Skeletal muscle tissue (tissue), 4 donors: Measurements from ENCODE around the gene EML2. TPM values are rescaled to one million over a fixed set of nuclear protein-coding genes. Genes with fewer than 3 reads are reported as not detected.
"Not testable (repeated sequence)": the region's sequence is repeated elsewhere in the genome, so short reads cannot be mapped to it uniquely, and the experiment has no call there.

Experiments used
- H3K27ac ChIP-seq: one replicate; pipeline ENCODE4 v1.7.0; 2013; ENCODE audit warnings: mild to moderate bottlenecking, low read depth, low read length, inconsistent platforms
- H3K27me3 ChIP-seq, 3 donors: one replicate each; pipeline ENCODE4 v1.7.0; 2013; ENCODE audit warnings: low read length in 3 of 3; ENCODE audit not compliant: control insufficient read depth in 3 of 3, insufficient read depth in 3 of 3
- H3K36me3 ChIP-seq, 3 donors: one replicate each; pipeline ENCODE4 v1.7.0; 2013; ENCODE audit warnings: low read length in 3 of 3; ENCODE audit not compliant: control insufficient read depth in 3 of 3, insufficient read depth in 3 of 3
- H3K4me1 ChIP-seq, 3 donors: one replicate each; pipeline ENCODE4 v1.7.0; 2013; ENCODE audit warnings: low read length in 3 of 3, mild to moderate bottlenecking in 3 of 3; ENCODE audit not compliant: control insufficient read depth in 3 of 3, insufficient read depth in 3 of 3
- H3K4me3 ChIP-seq, 3 donors: one replicate each; pipeline ENCODE4 v1.7.0; 2013; ENCODE audit warnings: low read length in 3 of 3
- H3K9ac ChIP-seq, 3 donors: one replicate each; pipeline ENCODE4 v1.7.0; 2013; ENCODE audit warnings: low read length in 3 of 3, mild to moderate bottlenecking in 3 of 3, moderate library complexity in 2 of 3, low read depth in 1 of 3
- H3K9me3 ChIP-seq, 3 donors: one replicate each; pipeline ENCODE4 v1.7.0; 2013; ENCODE audit warnings: low read length in 3 of 3; ENCODE audit not compliant: control insufficient read depth in 3 of 3
- total RNA-seq: library from RNA; depleted of rRNA; stranded (reverse); fragments of >200 nt; gene quantifications from one replicate; pipeline ENCODE4 v1.2.3, GENCODE V29; 2014
- donor health status: Osteomylitis.

The EML2 gene
- total RNA-seq, 1 donor from 2014 or later, result 4.7 TPM

GRCh38 chr19:45623984-45624383 is 15.2 kb downstream of the EML2 start:
- no peak overlapping the region for H3K4me3 ChIP-seq
- no peaks in the 10 kb centered on the region for H3K9me3 ChIP-seq
- H3K36me3 ChIP-seq, result peaks cover 3 to 21% (median 16%) of the 10 kb centered on the region in 3 donors

DNA sequence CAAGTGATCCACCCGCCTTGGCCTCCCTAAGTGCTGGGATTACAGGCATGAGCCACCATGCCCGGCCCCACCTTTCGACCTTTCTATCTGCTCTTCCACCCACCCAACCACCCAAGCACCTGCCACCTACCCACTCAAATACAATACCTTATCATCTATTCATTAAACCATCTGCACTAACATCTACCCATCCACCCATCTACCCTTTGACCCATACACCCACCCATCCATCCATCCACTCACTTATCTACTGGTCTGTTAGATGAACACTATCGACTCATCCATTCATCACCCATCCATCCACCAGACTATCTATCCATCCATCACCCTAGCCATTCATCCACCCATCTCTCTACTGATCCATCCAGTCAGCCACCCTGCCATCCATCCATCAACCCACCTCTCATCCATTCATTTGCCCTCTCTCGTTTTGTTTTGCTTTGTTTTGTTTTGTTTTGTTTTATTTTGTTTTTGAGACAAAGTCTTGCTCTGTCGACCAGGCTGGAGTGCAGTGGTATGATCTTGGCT is 17.2 kb downstream of the EML2 start:
- H3K27me3 ChIP-seq, result no peaks in the 10 kb centered on the region
- no peak overlapping the region for H3K9ac ChIP-seq
- no peak overlapping the region for H3K4me3 ChIP-seq
- peaks cover 3 to 20% (median 17%) of the 10 kb centered on the region in 3 donors for H3K36me3 ChIP-seq
- no peaks in the 10 kb centered on the region for H3K9me3 ChIP-seq
- no peak overlapping the region for H3K27ac ChIP-seq
- no peaks in the 10 kb centered on the region for H3K4me1 ChIP-seq

More at GRCh38 chr19:45623984-45624383, 15.2 kb downstream of the EML2 start:
- Histone ChIP-seq H3K9ac (no peak overlapping the region), H3K27me3 (no peaks in the 10 kb centered on the region), H3K4me1 (no peaks in the 10 kb centered on the region), H3K27ac (no peak overlapping the region)

GRCh38 chr19:45621389-45621788 is 17.8 kb downstream of the EML2 start:
- H3K4me3 ChIP-seq, result no peak overlapping the region
- H3K4me1 ChIP-seq, result no peaks in the 10 kb centered on the region
- H3K36me3 ChIP-seq, result peaks cover 3 to 20% (median 14%) of the 10 kb centered on the region in 3 donors
- no peaks in the 10 kb centered on the region for H3K27me3 ChIP-seq
- no peaks in the 10 kb centered on the region for H3K9me3 ChIP-seq
- H3K9ac ChIP-seq, result no peak overlapping the region
- no peak overlapping the region for H3K27ac ChIP-seq

GRCh38 chr19:45616704-45617017 is 22.5 kb downstream of the EML2 start:
- Histone ChIP-seq H3K4me3 (no peak overlapping the region), H3K36me3 (peaks cover 10 to 22% (median 17%) of the 10 kb centered on the region in 3 donors), H3K9me3 (no peaks in the 10 kb centered on the region), H3K9ac (no peak overlapping the region), H3K4me1 (peaks cover 0 to 16% (median 12%) of the 10 kb centered on the region in 3 donors), H3K27me3 (no peaks in the 10 kb centered on the region), H3K27ac (no peak overlapping the region)

- Histone ChIP-seq H3K4me3 (peak overlapping the region in 2 of 3 donors; percentile 26 to 54), H3K27ac (no peak overlapping the region), H3K4me1 (peaks cover 0 to 16% (median 12%) of the 10 kb centered on the region in 3 donors), H3K9me3 (no peaks in the 10 kb centered on the region), H3K9ac (no peak overlapping the region), H3K36me3 (peaks cover 11 to 20% (median 16%) of the 10 kb centered on the region in 3 donors), H3K27me3 (no peaks in the 10 kb centered on the region)
These were observed 23.1 kb downstream of the EML2 start for GRCh38 chr19:45615795-45616703.

DNA sequence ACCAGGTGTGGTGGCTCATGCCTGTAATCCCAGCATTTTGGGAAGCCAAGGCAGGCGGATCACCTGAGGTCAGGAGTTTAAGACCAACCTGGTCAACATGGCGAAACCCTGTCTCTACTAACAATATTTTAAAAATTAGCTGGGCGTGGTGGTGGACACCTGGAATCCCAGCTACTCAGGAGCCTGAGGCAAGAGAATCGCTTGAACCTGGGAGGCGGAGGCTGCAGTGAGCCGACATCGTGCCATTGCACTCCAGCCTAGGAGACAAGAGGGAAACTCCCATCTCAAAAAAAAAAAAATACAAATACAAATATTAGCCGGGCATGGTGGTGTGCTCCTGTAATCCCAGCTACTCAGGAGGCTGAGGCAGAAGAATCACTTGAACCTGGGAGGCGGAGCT is 24.1 kb downstream of the EML2 start:
- H3K27ac ChIP-seq, H3K27me3 ChIP-seq, H3K9me3 ChIP-seq, H3K4me3 ChIP-seq, H3K9ac ChIP-seq: not testable (repeated sequence)
- H3K36me3 ChIP-seq, result peaks cover 11 to 16% (median 13%) of the 10 kb centered on the region in 3 donors
- peaks cover 0 to 16% (median 12%) of the 10 kb centered on the region in 3 donors for H3K4me1 ChIP-seq

DNA sequence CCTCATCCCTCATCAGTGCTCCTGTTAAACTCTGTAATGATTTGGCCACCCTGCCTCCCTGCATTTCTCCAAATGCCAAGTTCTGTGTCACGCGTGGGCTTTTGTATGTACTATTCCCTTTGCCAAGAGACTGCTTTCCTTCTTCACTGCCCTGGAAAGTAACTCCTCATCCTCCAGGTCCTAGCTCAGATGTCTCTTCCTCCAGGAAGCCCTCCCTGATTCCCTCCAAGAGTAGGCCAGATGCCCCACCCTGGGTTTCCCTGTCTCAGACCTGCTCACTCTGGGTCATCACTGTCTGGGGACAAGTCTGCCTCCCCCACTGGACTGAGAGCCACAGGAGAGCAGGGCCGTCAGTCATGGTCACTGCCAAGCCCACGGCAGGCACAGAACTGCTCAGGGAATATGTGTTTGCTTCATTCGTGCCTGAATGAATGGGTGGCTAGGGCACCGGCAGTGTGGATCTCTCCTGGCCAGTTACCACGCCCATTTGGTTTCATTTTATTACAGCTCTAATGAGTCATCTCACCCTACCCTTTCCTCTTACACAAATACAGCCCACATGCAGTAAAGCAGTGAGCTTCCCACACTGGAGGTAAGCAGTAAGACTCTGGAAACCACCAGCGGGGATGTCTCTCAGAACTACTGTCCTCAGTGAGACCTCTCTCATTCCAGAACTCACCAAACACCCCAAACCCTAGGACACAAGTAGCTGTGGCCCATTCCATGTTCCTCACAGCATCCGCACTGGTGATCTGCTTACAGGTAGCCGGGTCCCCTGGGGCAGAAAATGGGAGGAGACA is 25.1 kb downstream of the EML2 start:
- Histone ChIP-seq H3K27ac (peak overlapping the region; percentile 51), H3K4me1 (peaks cover 0 to 16% (median 12%) of the 10 kb centered on the region in 3 donors), H3K9ac (peak overlapping the region in 1 of 3 donors; percentile 9), H3K27me3 (no peaks in the 10 kb centered on the region), H3K36me3 (peaks cover 8 to 15% (median 11%) of the 10 kb centered on the region in 3 donors), H3K4me3 (no peak overlapping the region), H3K9me3 (no peaks in the 10 kb centered on the region)

DNA sequence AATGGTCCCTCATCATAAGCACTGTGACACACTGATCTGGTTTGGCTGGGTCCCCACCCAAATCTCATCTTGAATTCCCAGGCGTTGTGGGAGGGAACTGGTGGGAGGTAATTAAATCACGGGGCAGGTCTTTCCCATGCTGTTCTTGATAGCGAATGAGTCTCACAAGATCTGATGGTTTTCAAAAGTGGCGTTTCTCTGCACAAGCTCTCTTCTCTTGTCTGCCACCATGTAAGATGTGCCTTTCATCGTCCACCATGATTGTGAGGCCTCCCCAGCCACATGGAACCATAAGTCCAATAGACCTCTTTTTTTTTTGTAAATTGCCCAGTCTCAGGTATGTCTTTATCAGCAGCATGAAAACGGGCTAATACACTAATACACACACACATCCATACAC is 30.2 kb downstream of the EML2 start:
- H3K9me3 ChIP-seq, result no peaks in the 10 kb centered on the region
- no peak overlapping the region for H3K9ac ChIP-seq
- peaks cover 0 to under 1% (median 0%) of the 10 kb centered on the region in 3 donors for H3K27me3 ChIP-seq
- peaks cover under 1 to 11% (median 9%) of the 10 kb centered on the region in 3 donors for H3K36me3 ChIP-seq
- H3K4me1 ChIP-seq, result peaks cover 9 to 12% (median 11%) of the 10 kb centered on the region in 3 donors
- no peak overlapping the region for H3K4me3 ChIP-seq
- no peak overlapping the region for H3K27ac ChIP-seq

DNA sequence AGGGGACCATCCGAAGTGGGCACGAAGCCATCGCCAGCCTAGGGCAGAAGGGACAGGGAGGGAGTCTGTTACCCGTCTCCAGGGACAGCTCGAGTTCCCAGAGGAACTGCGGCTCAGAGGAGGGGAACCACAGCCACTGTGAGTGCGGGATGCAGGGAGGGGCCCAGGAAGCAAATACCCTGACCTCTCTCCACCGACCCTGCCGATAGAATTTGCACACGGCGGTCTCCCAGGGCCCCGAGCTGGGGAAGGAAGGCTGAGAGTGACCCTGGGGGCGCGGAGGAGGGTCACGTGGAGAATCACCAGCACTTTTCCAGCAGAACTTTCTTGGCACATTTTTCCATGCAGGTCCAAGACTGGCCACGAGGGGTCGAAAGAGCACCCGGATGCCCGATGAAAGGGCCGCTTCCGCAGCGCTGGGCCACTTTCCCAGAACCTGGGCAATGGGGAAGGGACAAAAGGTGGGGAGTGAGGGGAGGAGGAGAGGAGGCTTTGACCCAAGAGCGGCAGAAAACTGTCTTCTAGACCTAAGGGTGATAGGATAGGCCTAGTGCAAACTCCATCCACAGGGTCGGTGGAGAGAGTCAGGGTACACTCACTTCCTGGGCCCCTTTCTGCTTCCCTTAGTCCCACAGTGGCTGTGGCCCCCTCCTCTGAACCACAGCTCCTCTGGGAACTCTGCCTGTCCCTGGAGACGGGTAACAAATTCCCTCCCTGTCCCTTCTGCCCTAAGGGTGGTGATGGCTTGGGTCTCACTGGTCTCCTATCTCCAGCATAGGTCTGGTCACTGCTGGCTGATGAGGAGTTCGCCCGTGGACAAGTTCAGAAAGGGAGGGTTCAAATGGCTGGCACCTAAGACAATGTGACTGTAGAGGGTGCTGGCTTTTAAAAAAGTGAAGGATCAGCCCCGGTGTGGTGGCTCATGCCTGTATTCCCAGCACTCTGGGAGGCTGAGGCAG is 31.8 kb downstream of the EML2 start:
- H3K27me3 ChIP-seq, result peaks cover 3 to 12% (median 6%) of the 10 kb centered on the region in 3 donors
- H3K4me3 ChIP-seq, result peak overlapping the region; percentile 34 to 65 (median 62)
- peak overlapping the region in 2 of 3 donors; percentile 27 to 55 for H3K9ac ChIP-seq
- peaks cover 0 to 3% (median 2%) of the 10 kb centered on the region in 3 donors for H3K36me3 ChIP-seq
- H3K4me1 ChIP-seq, result peaks cover 8 to 10% (median 9%) of the 10 kb centered on the region in 3 donors
- no peaks in the 10 kb centered on the region for H3K9me3 ChIP-seq
- H3K27ac ChIP-seq, result no peak overlapping the region
